ENCODE measurements around the gene SNX9.

GRCh38 chr6:157830354-157831017 lies 7.4 kb downstream of the SNX9 start:
- TF ChIP-seq BCL11A (tag by site-specific recombination; IDR thresholded peaks at IDR 0.05; ENCODE audit: low read depth) (no peak), PRDM4 (tag by site-specific recombination; IDR thresholded peaks at IDR 0.05) (no peak), CTCF (tag by site-specific recombination; IDR thresholded peaks at IDR 0.05) (no peak), ZBTB6 (tag by site-specific recombination; IDR thresholded peaks at IDR 0.05) (no peak), HOXC10 (CRISPR knock-in tag; IDR thresholded peaks at IDR 0.05) (no peak), YY1 (tag by site-specific recombination; IDR thresholded peaks at IDR 0.05) (no peak), ZSCAN5A (tag by site-specific recombination; IDR thresholded peaks at IDR 0.05) (no peak), ZNF585B (tag by site-specific recombination; IDR thresholded peaks at IDR 0.05) (no peak), REST (tag by site-specific recombination; IDR thresholded peaks at IDR 0.05) (no peak), ZNF768 (tag by site-specific recombination; IDR thresholded peaks at IDR 0.05) (no peak)

All from HEK293 (cell line).